ENCODE results near the gene GFRA4. TPM values are rescaled to one million over a fixed set of nuclear protein-coding genes. Genes with fewer than 3 reads are reported as not detected.

Gene GFRA4
- total and polyA plus RNA-seq, 4 donors: 0.15 TPM; not detected in 3

GRCh38 chr20:3611901-3612300, 51.3 kb downstream of the GFRA4 start:
- Histone ChIP-seq H3K4me1 (ENCODE audit: control insufficient read depth, insufficient read depth, low read length) (peaks cover 4% of the 10 kb centered on the region), H3K27me3 (ENCODE audit: control insufficient read depth, insufficient read depth, low read length) (no peaks in the 10 kb centered on the region), H3K36me3 (ENCODE audit: control insufficient read depth, insufficient read depth, low read length) (peaks cover 5% of the 10 kb centered on the region), H3K27ac (ENCODE audit: low read depth, low read length) (no peak overlapping the region), H3K4me3 (ENCODE audit: low read depth, low read length) (no peak overlapping the region), H3K9me3 (ENCODE audit: control insufficient read depth, insufficient read depth, low read length) (no peaks in the 10 kb centered on the region)
- WGBS (ENCODE audit: insufficient coverage): no CpG with 5 or more reads among the region's 1 CpG
- DNase-seq (ENCODE audit: low read depth in 4 of 6, low spot score in 6 of 6): no peak

Other genes with a start within 250 kb of the GFRA4 start
- 10 to 100 TPM; 40.1 to 64.2 TPM for gene ATRN, start 192.4 kb downstream of the GFRA4 start, total RNA-seq
- 10 to 100 TPM; 43.4 to 49.5 TPM for gene ATRN, start 192.4 kb downstream of the GFRA4 start, polyA plus RNA-seq (ENCODE audit: insufficient read length in 2 of 2)
- 10 to 100 TPM; 21.1 to 45.9 TPM for gene ADAM33, start 18.6 kb upstream of the GFRA4 start, total RNA-seq
- 10 to 100 TPM; 18.9 to 46.3 TPM for gene ADAM33, start 18.6 kb upstream of the GFRA4 start, polyA plus RNA-seq (ENCODE audit: insufficient read length in 2 of 2)
- gene SIGLEC1, start 49.2 kb upstream of the GFRA4 start, total RNA-seq: 1 to 10 TPM; 1.8 to 1.9 TPM
- gene SIGLEC1, start 49.2 kb upstream of the GFRA4 start, polyA plus RNA-seq (ENCODE audit: insufficient read length in 2 of 2): 1 to 10 TPM in 1 of 2 donors, under 1 TPM in 1; 0.71 to 1.1 TPM
- gene HSPA12B, start 69.3 kb upstream of the GFRA4 start, total RNA-seq: 10 to 100 TPM in 1 of 2 donors, 1 to 10 TPM in 1; 4.1 to 14.8 TPM
- gene HSPA12B, start 69.3 kb upstream of the GFRA4 start, polyA plus RNA-seq (ENCODE audit: insufficient read length in 2 of 2): 10 to 100 TPM; 13.2 to 16.1 TPM
- 10 to 100 TPM; 15.6 to 40.4 TPM for gene ADISSP, start 104.4 kb upstream of the GFRA4 start, total RNA-seq
- 10 to 100 TPM; 47.6 to 53.9 TPM for gene ADISSP, start 104.4 kb upstream of the GFRA4 start, polyA plus RNA-seq (ENCODE audit: insufficient read length in 2 of 2)
- 1 to 10 TPM; 2.8 to 8.5 TPM for gene SPEF1, start 118.0 kb upstream of the GFRA4 start, total RNA-seq
- 10 to 100 TPM in 1 of 2 donors, 1 to 10 TPM in 1; 9.7 to 11.4 TPM for gene SPEF1, start 118.0 kb upstream of the GFRA4 start, polyA plus RNA-seq (ENCODE audit: insufficient read length in 2 of 2)
- 10 to 100 TPM; 35.9 to 74.8 TPM for gene CENPB, start 123.3 kb upstream of the GFRA4 start, total RNA-seq
- gene CENPB, start 123.3 kb upstream of the GFRA4 start, polyA plus RNA-seq (ENCODE audit: insufficient read length in 2 of 2): 10 to 100 TPM; 75.5 to 80.3 TPM
- gene CDC25B, start 132.9 kb upstream of the GFRA4 start, total RNA-seq: 10 to 100 TPM; 22.2 to 44.4 TPM
- 10 to 100 TPM; 48.5 to 66.8 TPM for gene CDC25B, start 132.9 kb upstream of the GFRA4 start, polyA plus RNA-seq (ENCODE audit: insufficient read length in 2 of 2)
- gene AP5S1, start 157.1 kb upstream of the GFRA4 start, total RNA-seq: 10 to 100 TPM; 10.3 to 18.7 TPM
- 10 to 100 TPM; 12.4 to 19.1 TPM for gene AP5S1, start 157.1 kb upstream of the GFRA4 start, polyA plus RNA-seq (ENCODE audit: insufficient read length in 2 of 2)
- 10 to 100 TPM; 12.3 to 21.2 TPM for gene MAVS, start 183.4 kb upstream of the GFRA4 start, total RNA-seq
- gene MAVS, start 183.4 kb upstream of the GFRA4 start, polyA plus RNA-seq (ENCODE audit: insufficient read length in 2 of 2): 10 to 100 TPM; 23.5 to 34.9 TPM
- 10 to 100 TPM; 45.2 to 52.5 TPM for gene PANK2, start 226.0 kb upstream of the GFRA4 start, total RNA-seq
- gene PANK2, start 226.0 kb upstream of the GFRA4 start, polyA plus RNA-seq (ENCODE audit: insufficient read length in 2 of 2): 10 to 100 TPM; 31.0 to 39.8 TPM

Data from spinal cord (tissue), 10 donors.